ENCODE results near the gene PSG7.
"Not testable (repeated sequence)": the region's sequence is repeated elsewhere in the genome, so short reads cannot be mapped to it uniquely, and the experiment has no call there.

Gene PSG7

GRCh38 chr19:42912941-42913340 is 24.1 kb downstream of the PSG7 start:
- not testable (repeated sequence) for DNase-seq

DNA sequence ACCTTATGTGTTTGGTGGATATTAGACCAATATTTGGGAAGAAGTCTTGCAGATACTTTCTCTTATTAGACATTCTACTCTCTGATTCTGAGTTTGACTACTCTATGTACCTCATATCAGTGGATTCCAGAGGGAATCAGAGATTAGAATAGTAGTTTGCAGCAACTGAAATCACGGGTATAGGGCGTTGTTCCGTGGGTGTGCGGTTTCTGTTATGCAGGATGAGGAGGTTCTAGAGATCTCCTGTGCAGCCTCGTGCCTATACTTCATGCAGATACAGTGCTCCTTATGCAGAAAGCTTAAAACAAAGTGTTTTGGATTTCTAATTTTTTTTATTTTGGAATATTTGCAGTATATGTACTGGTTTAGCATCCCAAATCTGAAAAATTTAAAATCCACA is 25.3 kb downstream of the PSG7 start:
- not testable (repeated sequence) for DNase-seq

GRCh38 chr19:42906162-42906561 is 30.8 kb downstream of the PSG7 start:
- not testable (repeated sequence) for DNase-seq

GRCh38 chr19:42900561-42900960 is 36.4 kb downstream of the PSG7 start:
- DNase-seq, result not testable (repeated sequence)

DNA sequence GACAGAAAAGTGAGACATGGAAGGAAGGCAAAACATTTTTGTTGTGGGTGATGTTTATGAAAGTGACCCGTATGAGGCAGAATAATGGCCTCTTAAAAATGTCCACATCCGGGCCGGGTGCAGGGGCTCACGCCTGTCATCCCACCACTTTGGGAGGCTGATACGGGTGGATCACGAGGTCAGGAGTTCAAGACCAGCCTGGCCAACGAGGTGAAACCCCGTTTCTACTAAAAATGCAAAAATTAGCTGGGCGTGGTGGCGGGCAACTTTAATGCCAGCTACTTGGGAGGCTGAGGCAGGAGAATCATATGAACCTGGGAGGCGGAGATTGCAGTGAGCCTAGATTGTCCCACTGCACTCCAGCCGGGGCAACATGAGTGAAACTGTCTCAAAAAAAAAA is 37.3 kb downstream of the PSG7 start:
- not testable (repeated sequence) for DNase-seq

GRCh38 chr19:42899110-42899509 is 37.9 kb downstream of the PSG7 start:
- DNase-seq, result not testable (repeated sequence)

DNA sequence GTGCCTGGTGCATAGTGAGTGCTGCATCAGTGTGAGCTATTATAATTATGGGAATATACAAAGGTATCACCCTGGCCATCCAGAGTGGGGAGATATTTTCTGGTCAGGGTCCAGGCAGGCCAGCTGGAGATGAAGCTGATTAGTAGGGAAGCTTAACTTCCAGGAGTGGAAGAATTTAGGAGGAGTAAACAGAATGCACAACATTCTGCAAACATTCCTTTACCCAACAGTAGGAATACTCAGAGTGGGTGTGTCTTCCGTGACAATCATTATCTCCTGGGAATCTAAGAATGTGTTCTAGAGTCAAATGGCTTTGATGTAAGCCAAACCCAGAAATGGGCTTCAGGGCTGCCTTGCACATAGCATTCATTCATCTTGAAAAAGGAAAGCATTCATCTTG is 38.4 kb downstream of the PSG7 start:
- not testable (repeated sequence) for DNase-seq

GRCh38 chr19:42897729-42898128 is 39.3 kb downstream of the PSG7 start:
- DNase-seq, result not testable (repeated sequence)

- DNase-seq, result not testable (repeated sequence)
Measured at GRCh38 chr19:42890446-42890845, 46.6 kb downstream of the PSG7 start.

DNA sequence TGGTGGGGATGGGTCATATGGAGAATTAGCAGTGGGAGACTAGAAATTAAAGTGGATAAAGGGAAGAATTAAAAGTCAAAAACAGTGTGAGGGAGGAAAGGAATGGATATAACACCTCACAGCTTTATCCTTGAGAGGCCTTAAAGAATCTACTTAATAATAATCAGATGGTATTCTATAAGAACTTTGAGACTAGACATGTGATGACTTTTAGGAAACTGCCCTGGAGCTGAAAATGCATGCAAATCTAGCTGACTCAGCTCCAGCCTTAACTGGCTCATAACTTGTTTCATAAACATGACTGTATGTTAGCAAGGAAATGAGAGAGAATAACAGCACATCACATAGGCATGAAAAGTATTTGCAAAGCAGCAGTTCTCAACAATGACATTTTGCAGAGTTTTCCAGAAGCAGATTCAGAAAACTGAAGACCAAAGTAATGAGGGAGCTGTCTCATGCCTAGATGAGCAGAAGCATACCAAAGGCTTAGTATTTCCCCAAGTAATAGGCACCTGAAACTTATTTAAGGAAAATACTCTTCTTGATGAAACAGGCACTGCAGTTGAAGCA is 49.0 kb downstream of the PSG7 start:
- DNase-seq, result not testable (repeated sequence)

DNA sequence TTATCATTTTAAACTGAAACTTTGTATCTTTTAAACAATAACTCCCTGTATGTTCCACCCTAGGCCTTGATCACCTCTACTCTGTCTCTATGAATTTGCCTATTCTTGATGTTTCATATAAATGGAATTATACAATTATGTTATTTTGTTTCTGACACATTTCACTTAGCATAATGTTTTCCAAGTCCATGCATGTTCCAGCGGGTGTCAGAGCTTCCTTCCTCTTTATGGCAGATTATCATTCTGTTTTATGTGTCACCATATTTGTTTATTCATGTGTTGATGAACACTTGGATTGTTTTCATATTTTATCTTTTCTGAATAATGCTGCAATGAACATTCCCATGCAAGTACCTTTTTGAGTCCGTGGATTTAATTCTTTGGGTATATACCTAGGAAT is 54.3 kb downstream of the PSG7 start:
- not testable (repeated sequence) for DNase-seq

DNA sequence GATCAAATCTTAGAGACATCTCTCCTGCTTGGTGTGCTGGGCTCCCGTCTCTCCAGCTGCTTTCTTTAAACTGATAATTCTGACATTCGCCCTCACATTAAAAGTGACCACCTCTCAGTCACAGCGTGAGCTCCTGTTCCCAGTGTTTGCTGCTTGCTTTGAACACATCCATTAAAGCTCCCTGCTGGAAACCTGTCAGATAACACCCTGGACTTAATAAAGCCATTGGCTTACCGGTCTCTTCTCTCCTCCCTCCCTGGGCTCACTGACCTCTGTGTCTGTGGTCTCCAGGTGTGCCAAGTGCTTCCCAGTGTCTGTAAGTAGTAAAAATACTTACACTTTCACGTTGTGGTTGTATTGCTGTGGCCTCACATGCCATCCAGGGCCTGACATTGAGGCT is 55.0 kb downstream of the PSG7 start:
- not testable (repeated sequence) for DNase-seq

DNA sequence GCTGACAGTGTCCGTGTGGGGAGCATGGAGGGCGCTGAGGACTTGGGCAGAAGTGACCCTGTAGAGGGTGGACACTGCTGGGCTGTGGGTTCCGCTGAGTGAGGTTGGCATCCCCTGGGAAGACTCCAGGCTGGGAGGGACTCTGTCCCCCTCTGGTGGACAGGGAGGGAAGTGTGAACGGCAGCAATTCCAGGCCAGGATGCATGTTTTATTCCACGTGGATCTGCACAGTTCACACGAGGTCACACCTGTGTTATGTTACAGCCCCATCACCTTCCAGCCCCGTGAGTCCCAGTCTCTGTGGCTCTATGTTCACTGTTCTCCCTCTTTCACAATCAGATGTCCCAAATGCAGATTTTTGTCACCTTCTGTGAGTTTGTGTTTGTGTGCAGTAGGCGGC is 55.7 kb downstream of the PSG7 start:
- DNase-seq, result not testable (repeated sequence)

DNA sequence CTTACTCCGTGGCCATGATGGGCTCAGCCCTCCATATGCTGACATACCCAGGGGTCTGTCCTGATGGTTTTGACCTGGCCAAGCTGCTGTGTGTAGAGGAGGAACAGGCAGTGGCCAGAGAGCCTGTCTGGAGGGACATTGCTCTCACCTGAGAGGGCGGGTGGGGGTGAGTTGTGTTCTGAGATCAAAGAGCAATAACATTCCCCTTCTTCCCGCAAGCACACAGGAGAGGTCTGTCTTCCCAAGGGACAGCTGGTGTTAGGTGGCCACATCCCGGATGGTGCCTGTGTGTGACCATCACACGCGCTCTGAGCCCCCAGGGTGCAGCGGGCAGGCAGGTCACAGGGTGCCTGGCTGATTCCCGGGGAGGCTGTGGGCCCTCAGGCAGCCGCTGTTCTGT is 56.4 kb downstream of the PSG7 start:
- DNase-seq, result not testable (repeated sequence)

- DNase-seq, result no peak
Measured at GRCh38 chr19:42879613-42880012, 57.4 kb downstream of the PSG7 start, which contains the start of gene PSG1. Gene PSG1 (minus strand): TSS chr19:42879713. CDS start chr19:42879581, 132 bp downstream.

- DNase-seq, result not testable (repeated sequence)
Measured at GRCh38 chr19:42876596-42876995, 60.4 kb downstream of the PSG7 start.

DNA sequence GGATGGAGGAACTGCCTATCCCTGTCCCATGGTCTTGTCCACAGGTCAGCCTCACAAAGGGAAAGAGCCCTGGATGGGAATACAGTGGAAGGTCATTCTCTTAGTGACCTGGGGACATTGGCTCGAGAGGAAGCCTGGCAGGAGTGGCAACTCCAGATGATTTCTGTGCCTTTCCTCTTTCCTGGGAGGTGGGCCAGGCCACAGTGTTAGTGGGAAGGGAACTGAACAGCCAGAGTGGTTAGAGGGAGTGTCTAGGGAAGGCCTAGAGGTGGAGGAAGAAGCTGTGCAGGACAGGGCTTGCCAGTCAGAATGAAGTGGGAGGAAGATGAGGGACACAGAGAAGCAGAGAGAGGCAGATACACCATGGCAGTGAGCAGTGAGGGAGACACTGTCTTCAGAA is 61.1 kb downstream of the PSG7 start:
- not testable (repeated sequence) for DNase-seq

DNA sequence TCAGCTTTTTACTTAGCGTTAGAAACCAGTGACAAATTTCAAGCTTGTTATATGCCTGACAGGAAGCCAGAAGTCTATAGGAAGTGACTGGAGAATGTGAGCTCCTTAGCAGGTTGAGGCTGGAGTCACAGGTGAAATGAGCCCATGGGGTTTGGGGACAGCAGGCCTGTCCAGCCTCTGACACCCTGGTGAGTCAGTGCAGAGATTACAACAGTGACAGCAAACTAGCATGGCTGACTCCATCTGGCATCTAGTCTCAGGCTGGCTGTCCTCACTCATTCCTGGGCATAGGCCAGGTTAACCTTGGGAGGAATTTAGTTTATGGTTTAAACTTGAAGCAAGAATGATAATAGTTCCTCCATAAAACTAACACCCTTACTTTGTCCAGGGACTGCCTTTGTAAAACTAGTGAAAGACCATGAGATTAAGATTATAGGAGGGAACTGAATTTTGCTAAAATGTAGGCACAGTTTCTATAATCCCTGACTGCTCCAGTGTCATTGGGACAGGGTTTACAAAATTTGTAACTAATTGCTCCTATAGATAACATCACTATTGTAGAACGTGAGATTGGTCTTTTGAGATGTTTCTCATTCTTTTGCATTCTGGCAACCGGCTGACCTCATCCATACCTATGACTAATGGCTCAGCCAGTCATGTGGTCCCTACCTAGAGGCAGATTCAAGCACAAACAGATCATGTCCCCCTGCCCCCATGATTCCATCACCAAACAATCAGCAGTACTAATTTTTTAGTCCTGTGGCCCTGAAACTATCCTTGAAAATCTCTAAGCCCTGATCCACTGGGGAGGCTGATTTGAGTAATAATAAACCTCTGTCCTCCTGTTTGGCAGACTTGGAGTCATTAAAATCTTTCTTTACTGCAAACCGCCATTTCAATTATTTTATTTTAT is 61.9 kb downstream of the PSG7 start:
- not testable (repeated sequence) for DNase-seq

- DNase-seq, result not testable (repeated sequence)
Measured at GRCh38 chr19:42874136-42874535, 62.9 kb downstream of the PSG7 start.

All from NCI-H1417 (cell line).